ENCODE data around the gene OR4M1.
"Not testable (repeated sequence)": the region's sequence is repeated elsewhere in the genome, so short reads cannot be mapped to it uniquely, and the experiment has no call there.

Gene OR4M1, protein sequence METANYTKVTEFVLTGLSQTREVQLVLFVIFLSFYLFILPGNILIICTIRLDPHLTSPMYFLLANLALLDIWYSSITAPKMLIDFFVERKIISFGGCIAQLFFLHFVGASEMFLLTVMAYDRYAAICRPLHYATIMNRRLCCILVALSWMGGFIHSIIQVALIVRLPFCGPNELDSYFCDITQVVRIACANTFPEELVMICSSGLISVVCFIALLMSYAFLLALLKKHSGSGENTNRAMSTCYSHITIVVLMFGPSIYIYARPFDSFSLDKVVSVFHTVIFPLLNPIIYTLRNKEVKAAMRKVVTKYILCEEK

DNA sequence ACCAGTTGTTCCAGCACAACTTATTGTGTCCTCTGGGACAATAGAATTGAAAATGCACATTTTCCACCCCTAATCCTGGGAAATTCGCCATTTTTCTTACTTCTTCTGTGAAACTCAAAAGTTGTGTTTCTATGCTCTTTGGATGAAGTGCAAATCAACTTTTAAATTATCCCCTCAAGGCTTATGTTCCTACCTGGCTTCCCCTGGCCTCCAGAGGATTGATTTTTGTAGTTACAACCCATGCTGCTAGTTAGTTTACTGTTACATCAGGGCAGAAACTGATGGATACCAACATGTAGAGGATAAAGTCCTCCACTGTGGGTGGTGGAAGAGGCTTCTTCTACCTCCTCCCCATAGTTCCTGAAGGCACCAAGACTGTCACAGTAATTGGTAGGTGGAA lies at the start of gene OR4M1:
TSS of gene OR4M1 (plus strand) at position 301 of the 400 bp plus-strand sequence. CDS start 6,819 bp downstream, outside the sequence.
- DNase-seq (ENCODE audit: low read depth): not testable (repeated sequence)

DNA sequence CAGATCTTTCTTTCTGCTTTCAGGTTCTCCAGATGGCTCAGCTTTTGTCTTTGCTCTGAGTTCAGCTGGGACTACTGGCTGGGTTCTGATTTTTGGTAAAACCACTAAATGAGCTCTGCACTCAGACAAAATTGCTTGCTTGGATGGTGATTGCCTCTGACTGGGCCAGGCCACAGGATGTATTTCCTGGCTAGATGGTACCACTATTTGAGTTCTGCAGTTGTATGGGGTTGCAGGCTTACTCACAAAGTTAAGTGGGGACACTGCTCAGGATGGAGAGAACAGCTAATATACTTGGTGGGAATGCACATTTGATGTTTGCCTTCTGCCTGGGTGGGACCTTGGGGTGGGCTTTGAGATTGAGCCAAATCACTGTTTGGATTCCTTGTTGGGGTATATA lies 43.9 kb upstream of the OR4M1 start:
- DNase-seq (ENCODE audit: low read depth): no peak

DNA sequence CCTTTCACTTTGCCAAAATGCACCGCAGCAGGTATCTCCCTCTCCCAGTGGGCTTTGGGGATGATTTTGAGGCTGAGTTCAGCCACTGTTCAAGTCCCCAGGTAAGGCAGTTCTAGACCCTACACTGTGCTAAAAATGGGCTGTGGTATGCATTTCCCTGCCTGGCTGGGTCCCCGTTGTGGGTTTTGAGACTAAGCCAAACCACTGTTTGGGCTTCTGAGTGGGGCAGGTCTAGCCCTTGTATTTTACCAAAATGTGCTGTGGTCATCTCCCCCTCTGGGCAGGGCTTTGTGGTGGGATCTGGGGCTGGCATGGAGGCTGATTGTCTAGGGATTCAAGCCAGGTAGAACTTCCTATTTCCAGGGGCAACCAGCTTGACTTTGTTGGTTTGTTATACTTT lies 43.5 kb upstream of the OR4M1 start:
- DNase-seq (ENCODE audit: low read depth): no peak

DNA sequence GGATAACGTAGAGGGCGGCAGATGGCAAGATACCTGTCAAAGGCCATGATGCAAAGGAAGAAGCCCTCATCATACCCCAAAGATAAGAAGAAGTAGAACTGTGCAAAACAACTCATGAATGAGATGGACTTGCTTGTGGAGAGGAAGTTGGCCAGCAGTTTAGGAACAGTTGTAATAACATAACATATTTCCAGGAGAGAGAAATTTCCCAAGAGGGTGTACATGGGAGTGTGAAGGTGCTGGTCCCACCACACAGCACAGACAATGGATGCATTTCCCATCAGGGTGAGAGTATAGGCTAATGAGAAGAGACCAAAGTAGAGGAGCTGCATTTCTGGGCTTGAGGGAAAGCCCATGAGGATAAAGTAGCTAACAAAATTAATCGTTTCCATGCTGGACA lies 39.4 kb upstream of the OR4M1 start:
- not testable (repeated sequence) for DNase-seq (ENCODE audit: low read depth)

DNA sequence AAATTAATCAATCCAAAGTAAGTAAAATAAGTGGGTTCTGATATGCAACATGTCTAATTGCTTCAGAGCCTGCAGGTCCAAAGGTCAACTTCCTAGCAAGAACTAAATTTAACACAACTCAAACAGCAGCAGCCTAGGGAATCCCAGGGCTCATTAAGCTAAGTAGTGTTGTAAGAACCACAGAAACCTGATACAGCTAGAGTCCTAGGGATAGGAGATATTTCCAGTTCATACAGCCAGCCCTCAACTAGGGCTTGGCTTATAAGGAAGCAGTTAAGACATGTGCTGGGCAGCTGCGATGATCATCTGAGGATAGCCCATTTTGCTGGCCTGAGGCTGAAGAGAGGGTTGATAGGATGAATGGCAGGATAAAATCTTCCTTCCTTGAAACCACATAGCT lies 30.0 kb upstream of the OR4M1 start, which contains the start of gene OR4Q3:
TSS of gene OR4Q3 (plus strand) at position 316 of the 400 bp plus-strand sequence.
- DNase-seq (ENCODE audit: low read depth): no peak

DNA sequence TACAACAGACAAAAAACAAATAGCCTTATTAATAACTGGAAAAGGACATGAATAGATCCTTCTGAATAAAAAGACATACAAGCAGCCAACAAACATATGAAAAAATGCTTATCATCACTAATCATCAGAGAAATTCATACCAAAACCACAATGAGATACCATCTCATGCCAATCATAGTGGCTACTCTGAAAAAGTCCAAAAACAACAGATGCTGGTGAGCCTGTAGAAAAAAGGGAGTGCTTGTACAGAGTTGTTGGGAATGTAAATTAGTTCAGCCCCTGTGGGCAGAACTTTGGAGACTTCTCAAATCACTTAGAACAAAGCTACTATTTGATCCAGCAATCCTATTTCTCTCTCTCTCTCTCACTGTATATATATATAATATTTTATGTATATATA lies 21.0 kb upstream of the OR4M1 start:
- not testable (repeated sequence) for DNase-seq (ENCODE audit: low read depth)

DNA sequence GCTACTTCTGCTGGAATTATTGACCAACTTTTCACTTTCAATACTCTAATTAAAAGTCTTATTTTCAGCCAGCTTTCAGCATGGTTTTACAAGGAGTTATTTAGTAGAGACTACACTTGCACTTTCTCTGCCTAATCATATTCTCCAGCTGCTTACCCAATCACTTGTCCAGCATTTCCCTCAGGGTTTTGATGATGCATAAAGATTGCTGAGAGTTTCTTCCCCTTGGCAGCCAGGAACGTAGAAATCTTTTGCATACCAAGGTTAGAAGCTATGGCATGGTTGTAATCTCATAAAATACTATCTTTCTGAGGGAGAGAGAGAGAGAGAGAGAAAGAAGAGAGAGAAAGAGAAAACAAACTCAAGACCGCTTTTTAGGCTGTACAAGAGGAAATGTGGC lies 19.1 kb upstream of the OR4M1 start:
- DNase-seq (ENCODE audit: low read depth): no peak

DNA sequence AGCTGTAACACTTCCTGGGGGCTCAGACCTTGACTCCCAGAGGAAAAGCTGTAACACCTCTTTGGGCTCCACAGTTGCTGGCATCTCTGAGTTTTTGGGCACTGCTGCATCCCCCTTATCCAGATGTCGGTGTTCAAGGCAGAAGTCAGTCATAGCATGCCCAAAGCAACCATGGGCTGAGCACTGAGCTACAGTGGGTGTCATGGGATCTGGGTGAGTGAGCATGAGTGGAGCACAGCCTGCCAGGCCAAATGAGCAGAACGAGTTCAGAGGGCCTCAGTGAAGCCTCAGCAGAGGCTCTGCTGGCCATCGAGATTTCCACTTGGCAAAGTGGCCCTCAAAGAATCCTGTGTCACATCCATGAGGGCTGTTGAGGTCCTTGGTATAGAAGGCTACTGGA lies 1.8 kb upstream of the OR4M1 start:
- DNase-seq (ENCODE audit: low read depth): not testable (repeated sequence)

DNA sequence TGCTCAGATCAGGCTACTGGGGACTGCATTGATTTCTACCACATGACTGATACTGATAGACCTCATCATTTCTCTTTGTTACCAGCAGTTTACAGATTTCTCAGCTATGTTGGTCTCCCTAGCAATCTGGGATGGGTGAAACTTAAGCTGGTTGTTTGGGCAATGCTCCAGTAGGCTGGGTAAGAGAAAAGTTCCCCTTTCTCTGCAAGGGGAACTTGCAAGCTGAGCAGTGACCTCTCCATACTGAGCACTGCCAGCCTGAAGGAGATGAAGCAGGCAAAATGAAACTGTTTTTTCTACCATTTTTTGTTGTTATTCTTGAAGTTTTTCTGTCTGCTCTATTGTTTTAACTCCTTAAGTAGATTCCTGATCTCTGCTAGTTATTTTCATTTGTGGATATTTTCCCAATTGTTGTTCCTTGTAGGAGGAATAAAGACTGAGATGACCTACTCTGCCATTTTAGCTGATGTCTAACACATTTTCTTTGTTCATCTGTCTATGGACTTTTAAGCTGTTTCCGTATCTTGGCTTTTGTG lies 1.3 kb upstream of the OR4M1 start:
- DNase-seq (ENCODE audit: low read depth): no peak

DNA sequence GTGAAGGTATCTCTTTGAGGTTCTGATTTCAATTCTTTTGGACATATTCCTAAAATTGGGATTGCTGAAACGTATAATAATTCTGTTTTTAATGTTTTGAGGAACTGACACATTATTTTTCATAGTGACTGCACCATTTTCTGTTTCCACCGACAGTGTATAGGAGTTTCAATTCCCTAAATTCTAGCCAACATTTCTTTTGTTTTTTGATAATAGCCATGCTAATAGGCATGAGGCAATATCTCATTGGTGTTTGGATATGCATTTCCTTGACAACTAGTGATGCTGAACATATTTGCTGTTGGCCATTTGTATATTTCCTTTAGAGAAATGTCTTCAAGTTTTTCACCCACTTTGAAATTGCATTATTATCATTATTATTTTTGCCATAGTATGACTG lies 850 bp upstream of the OR4M1 start:
- DNase-seq (ENCODE audit: low read depth): not testable (repeated sequence)

DNA sequence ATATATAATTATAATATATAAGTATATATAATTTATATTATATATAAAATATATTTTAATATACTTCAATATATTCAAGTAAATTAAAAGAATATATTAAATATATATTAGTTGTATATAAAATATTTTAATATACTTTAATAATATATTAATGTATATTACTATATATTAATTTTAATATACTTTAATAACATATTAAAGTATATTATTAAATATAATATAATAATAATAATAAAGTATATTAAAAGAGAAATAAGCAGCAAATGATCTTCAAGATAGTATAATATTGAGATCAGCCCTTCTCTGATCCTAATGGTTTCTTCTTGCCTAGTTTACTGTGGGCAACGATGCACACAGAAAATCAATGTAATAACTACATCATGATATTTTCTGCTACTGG lies 2.3 kb downstream of the OR4M1 start:
- DNase-seq (ENCODE audit: low read depth): no peak

DNA sequence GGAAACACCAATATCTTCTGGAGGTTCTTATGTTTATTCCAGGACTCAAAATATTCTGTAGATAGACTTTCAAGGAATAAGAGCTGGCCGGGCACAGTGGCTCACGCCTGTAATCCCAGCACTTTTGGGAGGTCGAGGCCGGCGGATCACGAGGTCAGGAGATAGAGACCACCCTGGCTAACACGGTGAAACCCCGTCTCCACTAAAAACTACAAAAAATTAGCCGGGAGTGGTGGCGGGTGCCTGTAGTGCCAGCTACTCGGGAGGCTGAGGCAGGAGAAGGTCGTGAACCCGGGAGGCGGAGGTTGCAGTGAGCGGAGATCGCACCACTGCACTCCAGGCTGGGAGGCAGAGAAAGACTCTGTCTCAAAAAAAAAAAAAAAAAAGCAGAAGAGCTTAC lies 12.5 kb downstream of the OR4M1 start:
- not testable (repeated sequence) for DNase-seq (ENCODE audit: low read depth)

DNA sequence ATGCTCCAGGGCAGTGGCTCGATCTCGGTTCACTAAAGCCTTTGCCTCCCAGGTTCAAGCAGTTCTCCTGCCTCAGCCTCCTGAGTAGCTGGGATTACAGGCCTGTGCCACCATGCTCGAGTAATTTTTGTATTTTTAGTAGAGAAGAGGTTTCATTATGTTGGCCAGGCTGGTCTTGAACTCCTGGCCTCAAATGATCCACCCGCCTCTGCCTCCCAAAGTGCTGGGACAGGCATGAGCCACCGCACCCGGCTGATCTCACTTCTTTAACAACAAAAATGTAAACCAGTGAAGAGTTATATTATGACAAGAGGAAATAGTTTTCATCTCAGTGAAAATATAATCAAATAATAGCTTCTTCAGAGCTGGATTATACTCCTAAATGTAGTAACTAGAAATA lies 14.0 kb downstream of the OR4M1 start:
- DNase-seq (ENCODE audit: low read depth): not testable (repeated sequence)

DNA sequence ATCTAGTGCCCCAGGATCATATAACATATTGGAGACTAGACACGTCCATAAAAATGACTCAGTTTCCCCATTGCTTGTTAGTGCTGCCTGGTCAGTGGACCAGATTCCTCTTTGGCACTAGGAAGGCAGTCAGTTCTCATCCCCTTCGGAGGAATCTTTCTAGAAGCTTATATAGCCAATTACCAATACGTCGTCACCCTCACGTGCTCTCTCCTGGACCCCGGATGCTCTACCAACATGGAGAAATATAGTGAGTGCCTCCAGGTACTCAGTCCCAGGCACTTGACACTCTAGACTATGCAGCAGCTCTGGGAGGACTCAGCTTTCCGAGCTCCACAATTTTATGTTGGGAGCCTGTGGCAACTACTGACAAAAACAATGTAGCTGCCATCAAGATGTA lies 14.8 kb downstream of the OR4M1 start:
- not testable (repeated sequence) for DNase-seq (ENCODE audit: low read depth)

DNA sequence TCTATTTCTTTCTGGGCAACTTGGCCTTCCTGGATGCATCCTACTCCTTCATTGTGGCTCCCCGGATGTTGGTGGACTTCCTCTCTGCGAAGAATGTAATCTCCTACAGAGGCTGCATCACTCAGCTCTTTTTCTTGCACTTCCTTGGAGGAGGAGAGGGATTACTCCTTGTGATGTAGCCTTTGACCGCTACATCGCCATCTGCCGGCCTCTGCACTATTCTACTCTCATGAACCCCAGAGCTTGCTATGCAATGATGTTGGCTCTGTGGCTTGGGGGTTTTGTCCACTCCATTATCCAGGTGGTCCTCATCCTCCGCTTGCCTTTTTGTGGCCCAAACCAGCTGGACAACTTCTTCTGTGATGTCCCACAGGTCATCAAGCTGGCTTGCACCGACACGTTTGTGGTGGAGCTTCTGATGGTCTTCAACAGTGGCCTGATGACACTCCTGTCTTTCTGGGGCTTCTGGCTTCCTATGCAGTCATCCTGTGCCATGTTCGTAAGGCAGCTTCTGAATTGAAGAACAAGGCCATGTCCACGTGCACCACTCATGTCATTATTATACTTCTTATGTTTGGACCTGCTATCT lies 23.3 kb downstream of the OR4M1 start:
- not testable (repeated sequence) for DNase-seq (ENCODE audit: low read depth)

DNA sequence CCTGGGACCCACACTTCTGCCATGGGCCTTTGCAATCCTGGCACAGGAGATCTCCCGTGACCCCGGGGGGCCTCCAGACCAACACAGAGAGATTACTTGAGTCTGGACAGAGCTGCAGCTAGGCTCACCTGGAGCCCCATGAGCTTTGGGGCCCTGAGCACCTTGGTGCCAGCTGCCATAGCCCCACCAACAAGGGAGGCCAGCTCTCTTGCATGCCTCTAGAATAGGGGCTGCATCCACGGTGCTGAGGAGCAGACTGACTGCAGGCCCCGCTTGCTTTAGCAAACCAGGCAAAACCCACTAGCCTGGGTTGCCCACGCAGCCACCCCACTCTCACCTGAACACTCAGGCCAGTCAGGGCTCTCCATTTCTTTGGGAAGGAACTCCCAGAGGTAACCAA lies 26.6 kb downstream of the OR4M1 start:
- no peak for DNase-seq (ENCODE audit: low read depth)

DNA sequence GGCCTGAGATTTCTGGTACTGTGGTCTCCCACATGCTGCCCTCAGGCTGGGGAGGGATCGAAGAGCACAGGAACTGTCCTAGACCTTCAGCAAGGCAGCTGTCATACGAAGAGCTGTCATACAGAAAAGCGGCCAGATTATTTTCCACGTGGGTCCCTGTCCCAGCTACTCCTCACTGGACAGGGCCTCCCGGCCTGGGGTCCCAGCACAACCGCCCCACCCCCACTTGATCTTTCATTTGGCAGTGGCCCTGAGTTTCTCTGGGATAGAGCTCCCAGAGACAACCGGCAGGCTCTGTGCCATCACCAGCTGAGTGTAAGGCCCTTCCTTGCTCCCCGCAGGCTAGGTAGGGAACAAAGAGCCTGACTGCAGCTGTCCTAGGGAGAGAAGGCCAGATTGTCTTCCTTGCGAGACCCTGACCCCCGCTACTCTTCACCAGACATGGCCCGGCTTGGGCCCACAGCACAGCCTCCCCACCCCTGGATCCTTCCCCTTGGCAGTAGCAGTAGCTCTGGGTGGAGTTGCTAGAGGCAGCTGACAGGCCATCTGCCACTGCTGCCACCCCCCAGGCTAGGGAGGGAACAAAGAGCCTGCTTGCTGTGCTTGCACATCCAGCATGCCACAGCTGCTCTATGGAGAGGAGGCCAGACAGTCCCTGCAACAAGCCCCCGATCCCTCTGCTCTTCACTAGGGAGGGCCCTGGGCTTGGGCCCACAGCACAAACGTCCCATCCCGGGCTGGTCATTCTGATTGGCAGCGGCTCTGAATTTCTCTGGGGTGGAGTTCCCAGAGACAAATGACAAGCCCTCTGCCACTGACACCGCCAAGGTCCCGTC lies 27.2 kb downstream of the OR4M1 start:
- no peak for DNase-seq (ENCODE audit: low read depth)

DNA sequence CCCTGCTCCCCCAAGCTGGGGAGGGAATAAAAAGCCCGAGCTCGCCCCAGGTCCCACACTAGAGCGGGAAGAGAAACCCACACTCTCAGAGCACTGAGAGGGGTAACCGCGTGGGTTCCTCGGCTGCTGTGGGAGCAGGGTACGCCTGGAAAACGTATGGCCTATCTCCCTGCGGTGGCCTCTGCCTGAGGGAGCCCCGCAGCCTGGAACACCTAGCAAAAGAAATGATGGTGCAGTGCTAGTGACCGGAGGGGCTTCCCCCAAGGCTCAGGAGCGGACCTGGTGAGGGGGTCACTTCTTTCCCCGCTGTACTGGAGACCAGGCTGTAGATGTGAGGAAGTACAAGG lies 27.8 kb downstream of the OR4M1 start:
- no peak for DNase-seq (ENCODE audit: low read depth)

DNA sequence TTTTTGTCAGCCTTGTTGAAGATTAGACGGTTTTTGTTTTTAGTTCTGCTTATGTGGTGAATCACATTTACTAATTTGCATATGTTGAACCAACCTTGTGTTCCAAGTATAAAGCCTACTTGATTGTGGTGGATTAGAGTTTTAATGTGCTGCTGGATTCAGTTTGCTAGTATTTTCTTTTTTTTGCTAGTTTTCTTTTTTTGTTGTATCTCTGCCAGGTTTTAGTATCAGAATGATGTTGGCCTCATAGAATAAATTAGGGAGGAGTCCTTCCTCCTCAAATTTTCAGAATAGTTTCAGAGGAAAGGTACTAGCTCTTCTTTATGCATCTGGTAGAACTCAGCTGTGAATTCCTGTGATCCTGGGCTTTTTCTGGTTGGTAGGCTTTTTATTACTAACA lies 30.2 kb downstream of the OR4M1 start, which contains the start of gene OR4N2:
TSS of gene OR4N2 (plus strand) at position 301 of the 400 bp plus-strand sequence. CDS start 23,679 bp downstream, outside the sequence.
- not testable (repeated sequence) for DNase-seq (ENCODE audit: low read depth)

DNA sequence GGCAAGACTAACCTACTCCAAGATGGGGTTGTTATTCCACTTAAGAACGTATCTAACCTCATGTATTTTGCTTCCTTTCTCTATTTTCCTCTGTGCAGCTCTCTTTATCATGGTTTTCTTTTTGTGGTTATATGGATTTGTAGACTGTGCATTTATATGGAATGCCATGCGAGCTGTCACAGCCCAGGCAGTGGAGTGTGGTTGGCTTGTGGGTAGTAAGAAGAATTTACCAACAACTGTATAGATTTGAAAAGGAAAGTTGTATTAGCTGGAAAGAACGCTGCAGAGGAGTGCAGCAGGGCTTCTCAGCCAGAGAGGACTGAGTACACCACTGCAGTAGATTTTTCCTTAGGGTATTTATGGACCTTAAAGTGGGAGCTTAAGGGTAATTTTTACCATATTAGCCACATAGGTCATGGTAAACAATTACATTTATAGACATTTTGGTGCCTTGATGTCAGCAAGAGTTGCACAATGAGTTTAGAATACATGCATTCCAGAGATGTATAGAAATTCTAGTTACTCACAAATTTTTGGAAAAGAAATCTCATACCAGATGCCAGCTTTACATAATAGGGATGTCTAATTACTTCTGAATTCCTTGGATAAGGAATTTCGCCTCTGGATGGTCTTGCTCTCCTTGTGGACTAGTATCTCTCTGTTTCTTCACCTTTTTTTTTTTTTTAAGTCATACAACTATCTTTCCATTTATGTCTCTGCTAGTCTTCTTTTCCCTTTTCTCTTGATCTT lies 40.0 kb downstream of the OR4M1 start:
- not testable (repeated sequence) for DNase-seq (ENCODE audit: low read depth)

DNA sequence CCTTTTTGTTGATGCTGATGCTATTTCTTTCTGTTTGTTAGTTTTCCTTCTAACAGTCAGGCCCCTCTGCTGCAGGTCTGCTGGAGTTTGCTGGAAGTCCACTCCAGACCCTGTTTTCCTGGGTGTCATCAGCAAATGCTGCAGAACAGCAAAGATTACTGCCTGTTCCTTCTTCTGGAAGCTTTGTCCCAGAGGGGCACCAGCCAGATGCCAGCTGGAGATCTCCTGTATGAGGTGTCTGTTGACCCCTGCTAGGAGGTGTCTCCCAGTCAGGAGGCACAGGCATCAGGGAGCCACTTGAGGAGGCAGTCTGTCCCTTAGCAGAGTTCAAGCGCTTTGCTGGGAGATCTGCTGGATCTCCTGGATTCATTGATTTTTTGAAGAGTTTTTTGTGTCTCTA lies 46.6 kb downstream of the OR4M1 start:
- not testable (repeated sequence) for DNase-seq (ENCODE audit: low read depth)

DNA sequence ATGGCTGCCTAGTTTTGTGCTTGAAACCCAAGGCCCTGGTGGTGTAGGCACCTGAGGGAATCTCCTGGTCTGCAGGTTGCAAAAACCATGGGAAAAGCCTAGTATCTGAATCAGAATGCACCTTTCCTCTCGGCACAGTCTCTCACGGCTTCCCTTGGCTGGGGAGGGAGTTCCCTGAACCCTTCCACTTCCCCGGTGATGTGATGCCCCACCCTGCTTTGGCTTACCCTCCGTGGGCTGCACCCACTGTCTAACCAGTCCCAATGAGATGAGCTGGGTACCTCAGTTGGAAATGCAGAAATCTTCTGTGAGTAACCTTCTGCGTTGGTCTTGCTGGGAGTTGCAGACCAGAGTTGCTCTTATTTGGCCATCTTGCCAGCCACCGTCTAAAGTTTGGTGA lies 47.7 kb downstream of the OR4M1 start:
- not testable (repeated sequence) for DNase-seq (ENCODE audit: low read depth)
